Stomach (tissue), 4 donors: ENCODE data around the gene PPP1R12A.

Experiments used
- EP300 ChIP-seq: sonication (generic); formaldehyde crosslinking; IDR thresholded peaks from one replicate; pipeline ENCODE4 v1.6.1; 2017; ENCODE audit warnings: antibody characterized with exemption
- POLR2A ChIP-seq, 4 donors: fragments of 450-650 bp; IDR thresholded peaks; one replicate each; pipeline ENCODE4 v1.6.1; 2016; ENCODE audit warnings: antibody characterized with exemption in 4 of 4, control low read depth in 2 of 4, mild to moderate bottlenecking in 1 of 4, moderate library complexity in 1 of 4
- POLR2AphosphoS5 ChIP-seq, 3 donors: sonication (generic); formaldehyde crosslinking; IDR thresholded peaks; one replicate each; pipeline ENCODE4 v1.6.1; 2016; ENCODE audit warnings: antibody characterized with exemption in 3 of 3
- TF ChIP-seq, protein P1 (sequence below), 7 experiments: fragments of 450-650 bp in 4 of 7; fragments of 200-600 bp in 3 of 7; sonication (generic) in 3 of 7; IDR thresholded peaks; one replicate each; pipeline ENCODE4 v1.5.1; 2016 to 2019; ENCODE audit warnings: antibody characterized with exemption in 7 of 7, control low read depth in 2 of 7, mild to moderate bottlenecking in 1 of 7

DNA sequence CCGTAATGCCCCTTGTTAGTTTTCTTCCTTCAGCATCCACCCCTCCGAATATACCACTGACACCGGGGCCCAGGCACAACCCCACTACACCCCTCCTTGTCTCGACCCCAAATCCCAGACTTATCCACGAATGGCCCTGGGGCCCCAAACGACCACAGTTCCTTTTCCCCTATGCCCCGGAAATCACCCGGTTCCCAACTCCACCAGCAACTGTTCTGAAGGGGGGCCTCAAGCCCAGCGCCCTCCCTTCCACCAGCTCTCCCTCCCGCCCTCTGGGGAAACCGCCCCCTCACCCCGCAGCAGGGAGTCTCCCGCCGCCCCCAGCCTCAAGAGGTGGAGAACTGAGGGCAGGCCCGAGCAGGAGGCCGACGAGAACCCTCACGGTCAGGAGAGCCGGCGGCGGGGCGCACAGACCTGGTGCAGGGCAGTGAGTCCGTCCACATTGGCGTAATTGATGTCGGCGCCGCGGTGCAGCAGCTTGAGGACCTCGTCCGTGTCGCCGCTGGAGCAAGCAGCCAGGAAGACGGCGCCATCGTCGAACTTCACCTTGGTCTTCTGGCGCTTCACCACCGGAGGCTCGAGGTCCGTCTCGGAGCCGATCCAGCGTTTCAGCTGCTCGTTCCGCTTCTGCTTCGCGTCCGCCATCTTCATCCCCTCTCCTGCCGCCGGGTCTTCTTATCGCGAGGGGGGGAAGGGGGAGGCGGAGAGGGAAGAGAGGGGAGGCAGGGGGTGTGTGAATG, 446 bp downstream of the PPP1R12A start:
- no peak for TF ChIP-seq POLR2A (IDR thresholded peaks at IDR 0.05)
- TF ChIP-seq, protein P1, sequence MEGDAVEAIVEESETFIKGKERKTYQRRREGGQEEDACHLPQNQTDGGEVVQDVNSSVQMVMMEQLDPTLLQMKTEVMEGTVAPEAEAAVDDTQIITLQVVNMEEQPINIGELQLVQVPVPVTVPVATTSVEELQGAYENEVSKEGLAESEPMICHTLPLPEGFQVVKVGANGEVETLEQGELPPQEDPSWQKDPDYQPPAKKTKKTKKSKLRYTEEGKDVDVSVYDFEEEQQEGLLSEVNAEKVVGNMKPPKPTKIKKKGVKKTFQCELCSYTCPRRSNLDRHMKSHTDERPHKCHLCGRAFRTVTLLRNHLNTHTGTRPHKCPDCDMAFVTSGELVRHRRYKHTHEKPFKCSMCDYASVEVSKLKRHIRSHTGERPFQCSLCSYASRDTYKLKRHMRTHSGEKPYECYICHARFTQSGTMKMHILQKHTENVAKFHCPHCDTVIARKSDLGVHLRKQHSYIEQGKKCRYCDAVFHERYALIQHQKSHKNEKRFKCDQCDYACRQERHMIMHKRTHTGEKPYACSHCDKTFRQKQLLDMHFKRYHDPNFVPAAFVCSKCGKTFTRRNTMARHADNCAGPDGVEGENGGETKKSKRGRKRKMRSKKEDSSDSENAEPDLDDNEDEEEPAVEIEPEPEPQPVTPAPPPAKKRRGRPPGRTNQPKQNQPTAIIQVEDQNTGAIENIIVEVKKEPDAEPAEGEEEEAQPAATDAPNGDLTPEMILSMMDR (IDR thresholded peaks at IDR 0.05), result no peak
- no peak for TF ChIP-seq EP300
- no peak for TF ChIP-seq POLR2AphosphoS5 (IDR thresholded peaks at IDR 0.05)
